Activated T-cell treated with anti-CD3 and anti-CD28 coated beads, Interleukin-2, amount 50 U/mL, for 24 hours (primary cell): Measurements from ENCODE around the gene CTSV.
"Not testable (repeated sequence)": the region's sequence is repeated elsewhere in the genome, so short reads cannot be mapped to it uniquely, and the experiment has no call there.

Source experiments
- DNase-seq: peaks from one replicate; pipeline ENCODE4 v3.0.0-alpha.2; 2020
- H3K27ac Mint-ChIP-seq: 2 replicates; pipeline ENCODE4 v1.8.0; 2020; ENCODE audit warnings: mild to moderate bottlenecking, mixed read lengths
- H3K27me3 Mint-ChIP-seq: 2 replicates; pipeline ENCODE4 v1.8.0; 2020; ENCODE audit warnings: mixed read lengths
- H3K36me3 Mint-ChIP-seq: 2 replicates; pipeline ENCODE4 v1.8.0; 2020; ENCODE audit warnings: low read depth, mixed read lengths
- H3K4me1 Mint-ChIP-seq: 2 replicates; pipeline ENCODE4 v1.8.0; 2020; ENCODE audit warnings: low read depth, mixed read lengths
- H3K4me3 Mint-ChIP-seq: 2 replicates; pipeline ENCODE4 v1.8.0; 2020; ENCODE audit warnings: mild to moderate bottlenecking, moderate library complexity, mixed read lengths
- H3K9me3 Mint-ChIP-seq: 2 replicates; pipeline ENCODE4 v1.8.0; 2020; ENCODE audit warnings: mixed read lengths

CTSV gene

GRCh38 chr9:97038611-97039513 is at the start of gene CTSV:
CTSV (minus strand) TSS chr9:97039142; CDS start chr9:97038043, 1,099 bp downstream.
- Mint-ChIP-seq H3K4me3 (peak within 1 kb of the TSS; percentile 80), H3K27me3 (peaks cover 66% of the 10 kb centered on the region), H3K36me3 (no peaks in the 10 kb centered on the region), H3K4me1 (peaks cover 10% of the 10 kb centered on the region), H3K27ac (no peak within 1 kb of the TSS), H3K9me3 (no peaks in the 10 kb centered on the region)
- DNase-seq = peak; percentile 88

GRCh38 chr9:97087668-97088215 is 48.8 kb upstream of the CTSV start:
- H3K27ac Mint-ChIP-seq, DNase-seq, H3K9me3 Mint-ChIP-seq, H3K36me3 Mint-ChIP-seq, H3K4me3 Mint-ChIP-seq, H3K4me1 Mint-ChIP-seq: not testable (repeated sequence)
- H3K27me3 Mint-ChIP-seq = peaks cover 53% of the 10 kb centered on the region

- H3K9me3 Mint-ChIP-seq, H3K36me3 Mint-ChIP-seq, H3K27ac Mint-ChIP-seq, H3K4me1 Mint-ChIP-seq, H3K4me3 Mint-ChIP-seq, DNase-seq: not testable (repeated sequence)
- H3K27me3 Mint-ChIP-seq = peaks cover 56% of the 10 kb centered on the region
These were observed 45.6 kb upstream of the CTSV start for GRCh38 chr9:97084562-97084991.

GRCh38 chr9:97078362-97078761 is 39.4 kb upstream of the CTSV start:
- no peak for DNase-seq
- no peaks in the 10 kb centered on the region for H3K4me1 Mint-ChIP-seq
- no peak overlapping the region for H3K4me3 Mint-ChIP-seq
- H3K27ac Mint-ChIP-seq = no peak overlapping the region
- no peaks in the 10 kb centered on the region for H3K36me3 Mint-ChIP-seq
- no peaks in the 10 kb centered on the region for H3K9me3 Mint-ChIP-seq
- H3K27me3 Mint-ChIP-seq = peaks cover 72% of the 10 kb centered on the region

GRCh38 chr9:97077452-97078295 is 38.7 kb upstream of the CTSV start:
- Mint-ChIP-seq H3K9me3 (no peaks in the 10 kb centered on the region), H3K4me3 (no peak overlapping the region), H3K36me3 (no peaks in the 10 kb centered on the region), H3K27me3 (peaks cover 73% of the 10 kb centered on the region), H3K4me1 (no peaks in the 10 kb centered on the region), H3K27ac (no peak overlapping the region)
- no peak for DNase-seq

GRCh38 chr9:97076731-97077451 is 37.9 kb upstream of the CTSV start:
- not testable (repeated sequence) for DNase-seq
- peaks cover 71% of the 10 kb centered on the region for H3K27me3 Mint-ChIP-seq

GRCh38 chr9:97076238-97076637 is 37.3 kb upstream of the CTSV start:
- no peak overlapping the region for H3K4me3 Mint-ChIP-seq
- no peaks in the 10 kb centered on the region for H3K9me3 Mint-ChIP-seq
- H3K36me3 Mint-ChIP-seq = no peaks in the 10 kb centered on the region
- H3K27ac Mint-ChIP-seq = no peak overlapping the region
- no peaks in the 10 kb centered on the region for H3K4me1 Mint-ChIP-seq
- H3K27me3 Mint-ChIP-seq = peaks cover 70% of the 10 kb centered on the region
- no peak for DNase-seq

More at GRCh38 chr9:97076731-97077451, 37.9 kb upstream of the CTSV start:
- not testable (repeated sequence) for H3K36me3 Mint-ChIP-seq, H3K4me3 Mint-ChIP-seq, H3K4me1 Mint-ChIP-seq, H3K27ac Mint-ChIP-seq, H3K9me3 Mint-ChIP-seq

- Mint-ChIP-seq H3K4me1 (no peaks in the 10 kb centered on the region), H3K27me3 (peaks cover 66% of the 10 kb centered on the region), H3K4me3 (no peak overlapping the region), H3K9me3 (no peaks in the 10 kb centered on the region), H3K36me3 (no peaks in the 10 kb centered on the region), H3K27ac (no peak overlapping the region)
- no peak for DNase-seq
These were observed 36.5 kb upstream of the CTSV start for GRCh38 chr9:97075289-97075985.

GRCh38 chr9:97073506-97073905 is 34.6 kb upstream of the CTSV start:
- no peak overlapping the region for H3K4me3 Mint-ChIP-seq
- DNase-seq = no peak
- peaks cover 58% of the 10 kb centered on the region for H3K27me3 Mint-ChIP-seq
- H3K27ac Mint-ChIP-seq = no peak overlapping the region
- H3K36me3 Mint-ChIP-seq = no peaks in the 10 kb centered on the region
- no peaks in the 10 kb centered on the region for H3K9me3 Mint-ChIP-seq
- no peaks in the 10 kb centered on the region for H3K4me1 Mint-ChIP-seq

- Mint-ChIP-seq H3K27ac (no peak overlapping the region), H3K36me3 (no peaks in the 10 kb centered on the region), H3K9me3 (no peaks in the 10 kb centered on the region), H3K27me3 (peaks cover 55% of the 10 kb centered on the region), H3K4me3 (no peak overlapping the region), H3K4me1 (no peaks in the 10 kb centered on the region)
- no peak for DNase-seq
These were observed 33.4 kb upstream of the CTSV start for GRCh38 chr9:97072285-97072776.

GRCh38 chr9:97070325-97070724 is 31.4 kb upstream of the CTSV start:
- not testable (repeated sequence) for H3K36me3 Mint-ChIP-seq, H3K4me1 Mint-ChIP-seq

GRCh38 chr9:97067490-97067889 is 28.5 kb upstream of the CTSV start:
- Mint-ChIP-seq H3K27ac (no peak overlapping the region), H3K4me3 (no peak overlapping the region), H3K27me3 (peaks cover 20% of the 10 kb centered on the region), H3K4me1 (peaks cover 6% of the 10 kb centered on the region), H3K9me3 (peaks cover 9% of the 10 kb centered on the region), H3K36me3 (no peaks in the 10 kb centered on the region)
- no peak for DNase-seq

More at GRCh38 chr9:97070325-97070724, 31.4 kb upstream of the CTSV start:
- not testable (repeated sequence) for H3K4me3 Mint-ChIP-seq, H3K27ac Mint-ChIP-seq, DNase-seq, H3K9me3 Mint-ChIP-seq
- H3K27me3 Mint-ChIP-seq = peaks cover 41% of the 10 kb centered on the region

GRCh38 chr9:97064176-97064575 is 25.2 kb upstream of the CTSV start:
- Mint-ChIP-seq H3K9me3 (peaks cover 9% of the 10 kb centered on the region), H3K27me3 (peaks cover 26% of the 10 kb centered on the region), H3K4me3 (no peak overlapping the region), H3K27ac (no peak overlapping the region), H3K4me1 (peaks cover 18% of the 10 kb centered on the region), H3K36me3 (no peaks in the 10 kb centered on the region)
- no peak for DNase-seq
